ENCODE results near the gene NDUFB5.

GRCh38 chr3:179642871-179643270, 38.3 kb downstream of the NDUFB5 start:
- no peak for TF ChIP-seq CTCF (IDR thresholded peaks at IDR 0.05; ENCODE audit: low read length)
- TF ChIP-seq EZH2 (IDR thresholded peaks at IDR 0.05; ENCODE audit: borderline replicate concordance, low read length), result no peak

Data from OCI-LY1 (cell line).